DMS 273 treated with DMSO at 0.1 percent for 48 hours (cell line): Measurements from ENCODE around the gene ARHGEF37.
"Not testable (repeated sequence)": the region's sequence is repeated elsewhere in the genome, so short reads cannot be mapped to it uniquely, and the experiment has no call there.

Experiments
- DNase-seq: peaks from one replicate; lab custom pipeline; 2025; lab: John Stamatoyannopoulos, UW

Gene ARHGEF37

GRCh38 chr5:149564542-149565140, 16.7 kb upstream of the ARHGEF37 start:
- DNase-seq, result peak; percentile 64

GRCh38 chr5:149567226-149567625, 14.1 kb upstream of the ARHGEF37 start:
- DNase-seq, result no peak

- no peak for DNase-seq
Measured at GRCh38 chr5:149572170-149572569, 9.1 kb upstream of the ARHGEF37 start.

GRCh38 chr5:149572576-149573231, 8.6 kb upstream of the ARHGEF37 start:
- no peak for DNase-seq

GRCh38 chr5:149575131-149575530, 6.2 kb upstream of the ARHGEF37 start:
- no peak for DNase-seq

- DNase-seq, result no peak
Measured at GRCh38 chr5:149576021-149576420, 5.3 kb upstream of the ARHGEF37 start.

GRCh38 chr5:149578896-149579295, 2.4 kb upstream of the ARHGEF37 start:
- no peak for DNase-seq

- DNase-seq, result peak; percentile 3
Measured at GRCh38 chr5:149580808-149581191, 498 bp upstream of the ARHGEF37 start.

GRCh38 chr5:149581931-149582768, 852 bp downstream of the ARHGEF37 start:
- DNase-seq, result peak; percentile 75

- no peak for DNase-seq
Measured at GRCh38 chr5:149583394-149583793, 2.1 kb downstream of the ARHGEF37 start.

- DNase-seq, result peak; percentile 21
Measured at GRCh38 chr5:149584121-149584520, 2.8 kb downstream of the ARHGEF37 start.

GRCh38 chr5:149585910-149586309, 4.6 kb downstream of the ARHGEF37 start:
- no peak for DNase-seq

GRCh38 chr5:149586708-149587318, 5.5 kb downstream of the ARHGEF37 start:
- DNase-seq, result no peak

- no peak for DNase-seq
Measured at GRCh38 chr5:149588936-149589335, 7.6 kb downstream of the ARHGEF37 start.

GRCh38 chr5:149593370-149593769, 12.1 kb downstream of the ARHGEF37 start:
- DNase-seq, result no peak

- DNase-seq, result no peak
Measured at GRCh38 chr5:149594206-149594895, 13.1 kb downstream of the ARHGEF37 start.

GRCh38 chr5:149595105-149595504, 13.8 kb downstream of the ARHGEF37 start:
- DNase-seq, result not testable (repeated sequence)

- DNase-seq, result no peak
Measured at GRCh38 chr5:149596712-149597111, 15.4 kb downstream of the ARHGEF37 start.

GRCh38 chr5:149597618-149598017, 16.3 kb downstream of the ARHGEF37 start:
- no peak for DNase-seq

GRCh38 chr5:149598234-149598633, 16.9 kb downstream of the ARHGEF37 start:
- not testable (repeated sequence) for DNase-seq

GRCh38 chr5:149598966-149599365, 17.7 kb downstream of the ARHGEF37 start:
- no peak for DNase-seq

GRCh38 chr5:149599375-149599774, 18.1 kb downstream of the ARHGEF37 start:
- no peak for DNase-seq
